Skeletal muscle satellite cell (primary cell): ENCODE results near the gene CCDC178.

ENCODE experiments used
- H3K27me3 ChIP-seq: 2 replicates; pipeline ENCODE4 v1.7.0; 2013; ENCODE audit warnings: low read length; ENCODE audit not compliant: control insufficient read depth, insufficient read depth
- H3K36me3 ChIP-seq: 2 replicates; pipeline ENCODE4 v1.7.0; 2013; ENCODE audit warnings: mild to moderate bottlenecking, control low read depth, low read length; ENCODE audit not compliant: insufficient read depth
- H3K4me1 ChIP-seq: 2 replicates; pipeline ENCODE4 v1.7.0; 2013; ENCODE audit warnings: low read length; ENCODE audit not compliant: control insufficient read depth, insufficient read depth
- H3K4me2 ChIP-seq: 2 replicates; pipeline ENCODE4 v1.7.0; 2013; ENCODE audit warnings: mild to moderate bottlenecking, low read length
- H3K4me3 ChIP-seq: 2 replicates; pipeline ENCODE4 v1.7.0; 2013; ENCODE audit warnings: low read length
- H3K9ac ChIP-seq: 2 replicates; pipeline ENCODE4 v1.7.0; 2013; ENCODE audit warnings: mild to moderate bottlenecking, low read depth, low read length, moderate library complexity
- H3K9me3 ChIP-seq: replicated peaks from 2 replicates; pipeline ENCODE4 v1.7.0; 2013; ENCODE audit warnings: mild to moderate bottlenecking, control low read depth, low read length

The CCDC178 gene

DNA sequence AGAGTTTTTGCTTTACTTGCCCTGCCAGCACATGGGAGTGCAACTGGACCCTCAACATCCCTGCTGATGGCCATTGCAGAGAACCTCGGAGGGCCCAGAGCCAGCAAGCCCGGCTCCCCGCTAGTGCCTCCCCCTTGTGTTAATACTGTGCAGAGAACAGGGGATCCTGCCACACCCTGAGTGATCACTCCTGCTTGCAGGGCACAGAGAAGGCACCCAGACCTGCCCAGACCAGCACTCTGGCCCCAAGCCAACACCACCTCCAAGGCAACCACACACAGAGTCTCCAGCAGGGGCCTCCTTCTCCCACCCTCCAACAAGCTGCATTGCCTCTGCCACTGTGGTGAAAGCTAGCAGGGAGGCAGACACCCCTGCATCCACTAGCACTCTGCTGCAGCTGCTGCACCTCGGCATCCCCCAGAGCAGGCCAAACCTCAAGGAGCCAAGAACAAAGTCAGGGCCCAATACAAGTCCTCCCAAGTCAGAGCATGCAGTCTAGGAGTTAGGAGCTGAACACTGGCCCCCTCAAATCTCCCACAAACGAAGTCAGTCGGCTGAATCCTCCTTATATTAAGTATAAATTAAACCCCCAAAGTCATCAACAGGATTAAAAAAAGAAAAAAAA, 157.7 kb downstream of the CCDC178 start:
- H3K9ac ChIP-seq, result no peak overlapping the region
- no peaks in the 10 kb centered on the region for H3K9me3 ChIP-seq
- no peaks in the 10 kb centered on the region for H3K4me1 ChIP-seq
- H3K4me2 ChIP-seq, result no peak overlapping the region
- H3K36me3 ChIP-seq, result no peaks in the 10 kb centered on the region
- H3K27me3 ChIP-seq, result no peaks in the 10 kb centered on the region
- H3K4me3 ChIP-seq, result no peak overlapping the region

DNA sequence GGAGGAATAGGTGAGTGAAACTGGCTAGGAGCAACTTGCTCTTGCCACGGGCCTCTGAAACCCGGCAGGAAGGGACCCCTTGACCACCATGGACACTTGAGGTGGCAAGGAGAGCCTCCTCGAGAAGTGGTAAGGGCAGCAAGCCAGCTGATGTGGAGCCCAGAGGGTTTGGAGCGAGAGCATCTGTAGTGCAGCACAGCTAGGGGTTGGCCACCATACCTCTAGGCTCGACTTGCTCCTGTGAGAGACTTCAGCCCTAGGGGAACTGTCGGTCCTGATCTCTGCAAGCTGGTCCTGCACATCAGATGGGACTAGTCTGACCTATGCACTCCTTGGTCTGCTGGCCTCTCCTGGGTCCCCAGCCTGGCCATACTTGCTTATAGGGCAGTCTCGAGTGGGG, 158.4 kb downstream of the CCDC178 start:
- no peaks in the 10 kb centered on the region for H3K27me3 ChIP-seq
- no peak overlapping the region for H3K4me2 ChIP-seq
- no peaks in the 10 kb centered on the region for H3K4me1 ChIP-seq
- H3K9me3 ChIP-seq, result no peaks in the 10 kb centered on the region
- no peak overlapping the region for H3K4me3 ChIP-seq
- no peak overlapping the region for H3K9ac ChIP-seq
- H3K36me3 ChIP-seq, result no peaks in the 10 kb centered on the region

DNA sequence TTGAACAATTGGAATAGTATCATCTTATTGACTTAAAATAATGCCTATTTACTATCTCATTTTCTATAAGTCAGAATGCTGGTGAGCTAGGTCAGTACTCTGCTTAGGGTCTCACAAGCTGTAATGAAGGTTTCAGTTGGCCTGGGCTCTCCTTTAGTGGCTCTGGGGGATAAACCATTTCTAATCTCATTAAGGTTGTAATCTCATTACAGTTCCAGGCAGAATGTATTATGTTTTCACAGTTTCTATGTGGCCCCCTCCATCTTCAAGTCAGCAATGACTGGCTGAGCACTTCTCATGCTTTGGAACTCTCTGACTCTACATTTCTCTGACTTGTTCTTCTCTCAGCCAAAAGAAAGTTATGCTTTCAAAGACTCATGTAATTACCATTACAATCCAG, 163.1 kb downstream of the CCDC178 start:
- Histone ChIP-seq H3K4me2 (no peak overlapping the region), H3K4me1 (no peaks in the 10 kb centered on the region), H3K27me3 (no peaks in the 10 kb centered on the region), H3K4me3 (no peak overlapping the region), H3K36me3 (no peaks in the 10 kb centered on the region), H3K9me3 (no peaks in the 10 kb centered on the region), H3K9ac (no peak overlapping the region)

DNA sequence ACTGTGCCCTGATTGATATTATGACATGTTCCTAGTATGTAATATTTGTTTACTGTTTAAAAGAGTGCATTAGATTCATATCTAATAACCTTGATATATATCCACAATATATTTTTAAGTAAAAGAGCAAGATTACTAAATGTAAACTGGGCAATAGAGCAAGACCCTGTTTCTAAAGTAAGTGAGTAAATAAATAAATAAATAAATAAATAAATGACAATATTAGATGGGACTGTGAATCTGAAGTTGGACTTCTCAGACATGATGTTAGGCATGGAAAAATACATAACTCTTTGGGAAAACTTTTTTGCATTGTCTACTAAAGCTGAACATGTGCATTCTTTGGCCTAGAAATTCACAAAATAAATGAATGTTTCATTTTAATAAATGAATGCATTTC, 164.7 kb downstream of the CCDC178 start:
- H3K4me3 ChIP-seq, result no peak overlapping the region
- no peak overlapping the region for H3K4me2 ChIP-seq
- H3K9ac ChIP-seq, result no peak overlapping the region
- no peaks in the 10 kb centered on the region for H3K36me3 ChIP-seq
- H3K4me1 ChIP-seq, result no peaks in the 10 kb centered on the region
- no peaks in the 10 kb centered on the region for H3K27me3 ChIP-seq
- H3K9me3 ChIP-seq, result no peaks in the 10 kb centered on the region

DNA sequence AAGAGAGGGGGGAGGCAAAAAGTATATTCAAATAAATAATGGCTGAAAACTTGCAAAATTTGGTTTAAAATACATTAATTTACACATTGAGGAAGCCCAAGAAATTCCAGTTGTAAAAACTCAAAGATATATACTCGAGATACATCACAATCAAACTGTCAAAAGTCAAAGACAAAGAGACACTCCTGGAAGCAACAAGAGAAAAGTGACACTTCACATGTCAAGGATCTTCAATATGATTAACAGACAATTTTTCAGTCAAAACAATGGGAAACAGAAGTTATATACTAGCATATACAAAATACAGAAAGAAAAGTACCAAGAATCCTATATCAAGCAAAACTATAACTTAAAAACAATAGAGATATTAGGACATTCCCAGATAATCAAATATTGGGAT, 170.2 kb downstream of the CCDC178 start:
- H3K9ac ChIP-seq, result no peak overlapping the region
- no peak overlapping the region for H3K4me3 ChIP-seq
- no peak overlapping the region for H3K4me2 ChIP-seq
- H3K9me3 ChIP-seq, result no peaks in the 10 kb centered on the region
- H3K4me1 ChIP-seq, result no peaks in the 10 kb centered on the region
- H3K27me3 ChIP-seq, result no peaks in the 10 kb centered on the region
- H3K36me3 ChIP-seq, result no peaks in the 10 kb centered on the region

DNA sequence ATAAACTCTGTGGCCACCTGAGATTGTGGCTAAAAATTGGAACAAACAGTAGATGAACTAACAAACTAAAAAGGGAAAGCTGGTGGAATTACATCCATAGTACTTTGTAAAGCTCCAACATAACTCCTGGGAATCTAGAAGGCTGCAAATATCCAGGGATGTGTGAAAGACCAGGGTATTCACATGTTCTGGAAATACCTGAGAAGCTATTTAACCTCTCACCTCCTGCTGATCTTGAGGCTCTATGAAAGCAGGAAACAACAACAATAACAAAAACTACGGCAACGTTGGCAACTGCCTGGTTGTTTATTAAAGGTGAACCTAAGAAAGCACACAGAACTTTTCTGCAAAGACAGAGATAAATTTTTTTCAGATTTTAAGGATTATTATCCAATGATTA, 171.3 kb downstream of the CCDC178 start:
- Histone ChIP-seq H3K4me3 (no peak overlapping the region), H3K27me3 (no peaks in the 10 kb centered on the region), H3K4me1 (no peaks in the 10 kb centered on the region), H3K9me3 (no peaks in the 10 kb centered on the region), H3K9ac (no peak overlapping the region), H3K36me3 (no peaks in the 10 kb centered on the region), H3K4me2 (no peak overlapping the region)

DNA sequence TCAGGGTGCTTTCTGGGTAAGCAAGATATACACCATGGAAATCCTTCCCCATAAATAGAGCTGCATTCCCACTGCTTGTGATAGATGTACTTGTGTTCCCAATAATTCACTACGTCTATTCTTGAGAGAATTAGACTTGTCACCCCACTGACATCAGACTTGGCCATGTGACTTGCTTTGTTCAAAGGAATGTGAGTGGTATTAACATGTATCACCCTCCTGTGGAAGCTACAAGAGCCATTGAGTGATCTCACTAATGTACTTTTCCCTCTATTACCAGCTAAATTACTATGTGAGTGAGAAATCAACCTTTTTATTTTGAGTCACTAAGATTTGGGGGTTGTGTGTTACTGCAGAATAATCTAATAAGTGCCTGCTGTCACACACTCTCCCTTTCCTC, 176.0 kb downstream of the CCDC178 start:
- Histone ChIP-seq H3K9ac (no peak overlapping the region), H3K27me3 (no peaks in the 10 kb centered on the region), H3K4me1 (no peaks in the 10 kb centered on the region), H3K9me3 (no peaks in the 10 kb centered on the region), H3K4me3 (no peak overlapping the region), H3K36me3 (no peaks in the 10 kb centered on the region), H3K4me2 (no peak overlapping the region)

DNA sequence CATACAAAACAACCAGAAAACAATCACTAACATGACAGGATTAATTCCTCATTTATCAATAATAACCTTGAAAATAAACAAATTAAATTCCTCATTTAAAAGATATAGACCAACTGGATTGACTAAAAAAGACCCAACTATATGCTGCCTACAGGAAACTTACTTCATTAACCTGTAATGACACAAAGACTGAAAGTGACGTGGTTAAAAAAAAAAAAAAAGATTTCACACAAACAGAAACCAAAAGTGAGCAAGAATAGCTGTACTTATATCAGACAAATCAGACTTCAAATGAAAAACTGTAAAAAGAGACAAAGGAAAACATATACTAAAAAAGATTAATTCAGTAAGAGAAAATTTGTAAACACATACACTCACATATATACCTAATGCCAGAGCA, 201.2 kb downstream of the CCDC178 start:
- Histone ChIP-seq H3K4me2 (no peak overlapping the region), H3K27me3 (no peaks in the 10 kb centered on the region), H3K9me3 (no peaks in the 10 kb centered on the region), H3K36me3 (no peaks in the 10 kb centered on the region), H3K9ac (no peak overlapping the region), H3K4me3 (no peak overlapping the region), H3K4me1 (no peaks in the 10 kb centered on the region)

DNA sequence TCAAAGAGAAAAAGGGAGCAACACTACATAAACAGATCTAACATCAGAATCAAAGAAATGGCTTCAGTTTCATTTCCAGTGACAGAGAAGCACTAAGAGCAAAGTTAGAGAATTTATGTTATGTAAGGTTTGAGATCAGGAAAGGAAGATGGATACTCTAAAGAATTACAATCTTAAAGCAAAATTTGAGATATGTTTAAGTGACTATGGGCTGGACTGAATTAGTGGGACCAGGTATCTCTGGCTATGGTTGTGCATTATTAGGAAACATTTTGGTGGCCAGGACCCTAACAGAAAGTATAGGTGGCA, 208.2 kb downstream of the CCDC178 start:
- Histone ChIP-seq H3K9me3 (no peaks in the 10 kb centered on the region), H3K27me3 (no peaks in the 10 kb centered on the region), H3K9ac (no peak overlapping the region), H3K4me2 (no peak overlapping the region), H3K4me3 (no peak overlapping the region), H3K4me1 (no peaks in the 10 kb centered on the region), H3K36me3 (no peaks in the 10 kb centered on the region)

DNA sequence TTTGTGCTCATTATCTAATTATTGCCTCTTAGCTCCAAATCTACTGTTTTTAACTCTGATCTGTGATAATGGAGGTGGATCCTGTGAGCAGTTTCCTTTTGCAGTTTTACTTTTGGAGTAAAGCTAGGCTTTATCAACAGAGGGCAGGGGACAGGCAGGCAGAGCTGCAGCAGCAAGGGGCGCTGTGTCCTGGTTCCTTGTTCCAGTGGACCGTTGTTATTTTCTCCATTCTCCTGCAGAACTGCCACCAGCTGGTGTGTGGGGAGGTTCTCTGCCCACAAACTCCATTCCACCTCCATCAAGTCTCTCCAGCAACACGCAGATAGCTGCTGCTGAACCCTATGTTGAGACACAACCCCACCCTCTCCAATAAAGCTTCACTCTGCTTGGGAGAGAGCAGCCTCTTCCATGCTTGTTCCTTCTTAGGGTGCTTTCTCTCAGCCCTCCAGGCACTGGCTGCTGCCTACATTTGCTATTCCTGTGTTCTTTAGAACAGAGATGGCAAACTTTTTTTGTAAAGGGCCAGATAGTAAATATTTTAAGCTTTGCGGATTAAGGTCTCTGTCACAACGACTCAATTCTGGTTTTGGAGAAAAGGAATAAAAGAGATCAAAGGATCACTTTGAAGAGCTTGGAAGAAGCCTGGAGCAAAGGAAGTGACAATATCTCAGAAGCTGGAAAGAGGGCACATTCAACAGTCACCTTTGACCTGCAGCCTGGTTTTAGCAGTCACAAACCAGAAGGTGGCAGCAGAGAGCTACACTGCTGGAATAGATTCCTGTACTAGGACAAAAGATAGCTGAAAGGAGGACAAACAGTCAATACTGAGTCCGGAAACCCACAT, 208.8 kb downstream of the CCDC178 start:
- no peak overlapping the region for H3K4me2 ChIP-seq
- H3K36me3 ChIP-seq, result no peaks in the 10 kb centered on the region
- no peaks in the 10 kb centered on the region for H3K27me3 ChIP-seq
- no peaks in the 10 kb centered on the region for H3K4me1 ChIP-seq
- H3K4me3 ChIP-seq, result no peak overlapping the region
- no peaks in the 10 kb centered on the region for H3K9me3 ChIP-seq
- no peak overlapping the region for H3K9ac ChIP-seq

DNA sequence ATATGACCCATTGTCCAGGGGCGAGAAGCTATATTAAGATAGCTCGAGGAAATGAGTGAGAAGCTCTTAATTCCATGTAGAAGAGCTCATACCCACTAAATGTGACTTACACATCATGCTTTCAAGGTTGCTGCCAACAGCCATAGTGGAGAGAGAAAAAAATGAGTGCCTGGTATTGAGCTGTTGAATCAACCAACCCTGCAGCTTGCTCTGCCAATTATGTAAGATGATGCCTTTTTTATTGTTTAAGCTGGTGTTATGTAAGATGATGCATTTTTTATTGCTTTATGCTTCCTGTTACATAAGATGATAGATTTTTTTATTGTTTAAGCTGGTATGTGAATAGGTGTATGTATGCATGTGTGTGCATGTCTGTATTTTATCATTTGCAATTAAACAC, 228.2 kb downstream of the CCDC178 start:
- H3K9ac ChIP-seq, result no peak overlapping the region
- H3K9me3 ChIP-seq, result no peaks in the 10 kb centered on the region
- no peak overlapping the region for H3K4me2 ChIP-seq
- no peak overlapping the region for H3K4me3 ChIP-seq
- no peaks in the 10 kb centered on the region for H3K4me1 ChIP-seq
- H3K36me3 ChIP-seq, result no peaks in the 10 kb centered on the region
- H3K27me3 ChIP-seq, result no peaks in the 10 kb centered on the region

DNA sequence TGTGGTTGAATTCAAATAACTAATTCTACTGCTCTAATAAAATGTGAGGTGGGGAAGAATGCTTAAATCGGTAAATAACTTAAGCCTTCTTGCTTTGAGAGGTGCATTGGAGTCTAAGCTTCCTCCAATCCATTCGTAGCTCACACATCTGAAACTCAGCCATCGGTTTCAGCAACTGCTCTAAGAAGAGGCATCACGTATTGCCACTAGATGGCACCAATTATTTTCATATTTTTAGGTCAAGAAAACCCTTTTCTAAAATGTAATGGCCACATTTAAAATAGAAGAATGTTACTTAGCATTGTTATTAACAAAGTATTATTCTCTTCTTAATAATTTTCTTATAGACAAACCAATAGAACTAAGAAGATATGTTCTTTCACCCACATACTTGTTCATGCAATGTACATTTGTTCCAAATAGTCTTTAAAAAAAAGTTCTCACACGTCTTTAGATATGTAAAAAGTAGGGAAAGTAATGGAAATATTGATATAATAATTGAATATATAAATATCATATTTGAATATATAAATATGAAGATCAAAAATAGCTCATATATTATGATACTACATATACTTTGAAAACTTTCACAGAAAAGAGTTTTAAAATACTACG, 229.8 kb downstream of the CCDC178 start:
- H3K27me3 ChIP-seq, result no peaks in the 10 kb centered on the region
- no peaks in the 10 kb centered on the region for H3K4me1 ChIP-seq
- H3K4me3 ChIP-seq, result no peak overlapping the region
- no peaks in the 10 kb centered on the region for H3K36me3 ChIP-seq
- H3K9me3 ChIP-seq, result no peaks in the 10 kb centered on the region
- H3K9ac ChIP-seq, result no peak overlapping the region
- H3K4me2 ChIP-seq, result no peak overlapping the region
